Measurements from ENCODE around the gene KCNG2. TPM values are rescaled to one million over a fixed set of nuclear protein-coding genes. Genes with fewer than 3 reads are reported as not detected.

KCNG2 gene
- total RNA-seq, 1 experiment from 2014 or later = not detected

- DNase-seq (ENCODE audit: low read depth) = no peak
These were observed 109.0 kb downstream of the KCNG2 start for GRCh38 chr18:79906706-79907105.

DNA sequence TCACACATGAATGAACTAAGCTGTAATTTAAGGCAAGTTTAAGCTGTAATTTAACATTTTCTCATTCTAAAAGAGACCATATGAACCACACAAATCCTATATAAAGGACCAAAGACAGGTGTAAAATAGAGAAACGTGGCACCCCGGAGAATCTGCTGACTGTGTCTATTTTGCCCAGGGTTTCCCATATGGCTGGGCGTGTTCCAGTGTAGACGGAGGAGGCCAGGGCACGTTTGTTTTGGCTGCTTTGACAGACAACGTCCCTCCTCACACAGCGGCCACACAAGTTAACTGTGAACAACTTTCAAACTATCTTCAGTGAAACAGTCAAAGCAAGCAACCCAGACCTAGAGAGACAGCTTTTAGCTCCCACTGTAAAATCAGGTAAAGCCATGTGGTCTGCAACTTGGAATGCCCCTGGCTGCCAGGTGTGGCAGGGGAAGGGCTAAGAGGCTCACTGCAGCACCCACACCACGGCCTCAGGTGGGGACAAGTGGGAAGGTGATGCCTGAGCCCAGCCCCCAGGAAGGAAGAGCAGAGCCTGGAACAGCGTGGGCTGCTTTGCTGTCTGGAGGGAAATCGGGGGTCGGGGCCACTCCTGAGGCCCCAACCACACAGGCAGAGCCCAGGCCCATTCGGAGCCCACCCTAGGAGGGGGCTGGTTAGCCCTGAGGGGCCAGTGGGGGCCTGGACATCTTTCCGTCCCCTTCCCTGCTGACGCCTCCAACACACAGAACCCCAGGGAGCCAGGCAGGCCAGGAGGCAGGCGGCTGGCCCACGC lies 113.0 kb downstream of the KCNG2 start:
- no peak for DNase-seq (ENCODE audit: low read depth)

DNA sequence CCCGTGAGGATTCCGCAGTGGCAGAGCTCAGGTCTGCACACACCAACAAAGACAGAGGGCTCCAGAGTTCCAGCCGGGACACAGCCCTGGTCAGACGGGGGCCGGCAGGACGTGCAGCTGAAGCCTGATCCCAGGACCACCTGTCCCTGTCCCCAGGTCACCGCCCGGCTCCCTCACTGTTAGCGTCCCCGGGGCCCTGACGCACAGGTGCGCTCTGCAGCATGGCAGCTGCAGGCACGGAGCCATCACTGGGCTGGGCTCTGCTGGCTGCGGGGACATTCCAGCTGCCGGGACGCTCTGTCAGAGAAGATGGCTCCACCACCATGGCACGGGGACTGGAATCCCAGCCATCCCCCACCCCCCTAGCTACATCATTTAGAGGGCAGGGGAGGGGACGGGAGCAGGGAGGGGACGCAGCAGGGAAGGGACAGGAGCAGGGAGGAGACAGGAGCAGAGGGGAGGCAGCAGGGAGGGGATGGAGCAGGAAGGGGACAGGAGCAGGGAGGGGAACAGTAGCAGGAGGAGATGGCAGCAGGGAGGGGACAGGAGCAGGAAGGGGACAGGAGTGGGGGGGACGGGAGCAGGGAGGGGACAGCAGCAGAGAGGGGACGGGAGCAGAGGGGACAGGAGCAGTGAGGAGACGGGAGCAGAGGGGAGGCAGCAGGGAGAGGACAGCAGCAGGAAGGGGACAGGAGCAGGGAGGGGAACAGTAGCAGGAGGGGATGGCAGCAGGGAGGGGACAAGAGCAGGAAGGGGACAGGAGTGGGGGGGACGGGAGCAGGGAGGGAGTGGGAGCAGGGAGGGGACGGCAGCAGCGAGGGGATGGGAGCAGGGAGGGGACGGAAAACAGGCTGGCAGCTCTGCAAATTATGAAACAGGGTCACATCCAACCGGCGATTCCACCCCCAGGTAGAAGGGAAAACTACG lies 113.9 kb downstream of the KCNG2 start:
- no peak for DNase-seq (ENCODE audit: low read depth)

GRCh38 chr18:79912409-79912991 lies 114.8 kb downstream of the KCNG2 start:
- no peak for DNase-seq (ENCODE audit: low read depth)

DNA sequence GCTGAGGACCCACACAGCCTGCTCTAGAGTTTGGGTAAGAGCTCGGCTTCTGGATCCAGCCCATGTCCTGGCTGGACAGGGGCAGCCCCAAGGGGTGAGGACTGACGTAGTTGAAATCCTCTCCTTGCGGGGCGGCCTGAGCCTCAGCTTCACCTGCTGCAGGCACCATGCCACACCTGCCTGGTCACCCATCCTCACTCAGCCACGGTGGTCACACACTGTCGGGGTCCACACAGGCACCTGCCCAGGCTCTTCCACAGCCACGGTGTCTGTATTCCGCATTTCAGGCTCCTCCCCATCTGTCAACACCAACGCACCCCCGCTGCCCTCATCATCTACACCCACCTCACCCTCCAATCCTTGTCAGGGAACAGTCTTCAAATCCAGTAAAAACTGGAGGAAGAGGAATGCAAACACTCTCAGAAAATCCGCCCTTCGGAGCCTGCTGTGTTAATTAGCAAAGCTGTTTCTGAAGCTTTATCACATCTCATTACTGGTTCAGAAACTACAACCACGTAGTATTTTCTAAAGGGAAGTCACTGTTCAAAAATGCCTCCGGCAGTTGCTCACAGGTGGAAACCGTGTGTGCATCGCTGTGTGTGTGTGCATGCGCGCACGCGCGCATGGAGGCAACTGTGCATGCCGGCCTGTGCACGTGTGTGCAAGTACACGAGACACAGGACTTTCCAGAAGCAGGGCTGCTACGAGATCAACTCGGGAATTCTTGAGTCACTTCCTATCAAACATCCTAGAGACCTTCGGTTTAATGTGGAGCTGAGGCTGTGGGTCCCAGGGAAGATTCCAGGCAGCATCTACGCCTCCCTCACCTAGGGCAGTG lies 115.5 kb downstream of the KCNG2 start:
- no peak for DNase-seq (ENCODE audit: low read depth)

- DNase-seq (ENCODE audit: low read depth) = no peak
These were observed 116.9 kb downstream of the KCNG2 start for GRCh38 chr18:79914614-79915160.

- DNase-seq (ENCODE audit: low read depth) = no peak
These were observed 117.7 kb downstream of the KCNG2 start for GRCh38 chr18:79915161-79916127.

- no peak for DNase-seq (ENCODE audit: low read depth)
These were observed 118.4 kb downstream of the KCNG2 start for GRCh38 chr18:79916128-79916494.

- no peak for DNase-seq (ENCODE audit: low read depth)
These were observed 118.9 kb downstream of the KCNG2 start for GRCh38 chr18:79916546-79917168.

DNA sequence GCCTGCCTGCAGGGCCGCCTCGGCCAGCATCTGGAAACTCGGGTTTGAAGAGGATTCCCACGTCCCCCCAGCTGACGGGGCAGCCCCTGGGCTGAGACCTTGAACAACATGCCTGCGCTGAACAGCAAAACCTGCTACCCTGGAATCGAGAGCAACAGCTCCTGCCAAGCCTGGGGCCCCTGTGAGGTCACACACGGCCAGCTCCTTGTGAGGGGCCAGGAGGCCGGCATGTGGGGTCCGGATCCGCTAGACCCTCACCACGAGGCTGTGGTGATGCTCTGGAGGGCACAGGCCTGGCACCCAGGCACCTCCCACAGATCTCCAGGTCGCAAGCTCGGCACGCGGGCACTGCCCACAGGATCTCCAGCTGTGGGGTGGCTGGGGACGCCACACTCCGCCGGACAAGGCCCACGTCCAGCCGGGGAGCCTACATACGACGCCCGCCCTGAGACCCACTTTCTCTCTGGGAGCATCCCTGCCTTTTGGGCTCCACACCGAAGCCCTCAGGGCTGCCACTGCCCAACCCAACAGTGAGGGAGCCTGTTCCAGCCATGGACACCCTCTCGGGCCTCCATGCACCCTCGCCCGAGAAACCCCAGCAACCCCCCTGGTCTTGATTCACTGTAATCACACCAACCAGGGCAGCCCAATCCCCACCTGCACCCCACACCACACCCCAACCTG lies 119.6 kb downstream of the KCNG2 start:
- DNase-seq (ENCODE audit: low read depth) = no peak

DNA sequence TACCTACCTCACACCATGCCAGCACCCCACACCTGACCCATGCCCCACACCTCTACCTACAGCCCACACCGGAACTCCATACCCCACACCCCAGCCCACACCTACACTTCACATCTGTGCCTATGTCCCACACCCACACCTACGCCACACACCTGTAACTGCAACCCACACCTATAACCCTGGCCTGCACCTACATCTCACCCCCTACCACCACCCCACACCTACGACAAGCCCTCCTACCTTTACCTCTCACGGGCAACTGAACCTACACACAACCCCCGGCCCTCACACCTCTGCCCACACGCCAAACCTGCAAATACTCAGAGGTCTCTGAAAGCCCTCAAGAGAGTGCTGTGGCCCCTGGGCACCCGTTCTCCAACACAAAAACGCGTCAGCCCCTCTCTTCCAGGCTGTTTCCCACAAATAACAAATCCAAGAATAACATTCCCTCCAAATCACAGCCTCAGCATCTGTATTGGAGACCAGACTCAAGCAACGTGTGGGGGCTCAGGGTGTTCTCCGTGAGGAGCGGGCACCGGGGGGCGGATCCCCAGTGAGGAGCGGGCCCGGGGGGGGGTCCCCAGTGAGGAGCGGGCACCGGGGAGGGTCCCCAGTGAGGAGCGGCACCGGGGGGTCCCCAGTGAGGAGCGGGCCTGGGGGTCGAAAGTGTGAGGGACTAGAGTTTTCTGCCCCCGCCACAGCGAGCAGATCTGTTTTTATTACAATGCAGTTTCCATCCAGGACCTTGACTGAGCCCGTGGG lies 120.3 kb downstream of the KCNG2 start:
- no peak for DNase-seq (ENCODE audit: low read depth)

DNA sequence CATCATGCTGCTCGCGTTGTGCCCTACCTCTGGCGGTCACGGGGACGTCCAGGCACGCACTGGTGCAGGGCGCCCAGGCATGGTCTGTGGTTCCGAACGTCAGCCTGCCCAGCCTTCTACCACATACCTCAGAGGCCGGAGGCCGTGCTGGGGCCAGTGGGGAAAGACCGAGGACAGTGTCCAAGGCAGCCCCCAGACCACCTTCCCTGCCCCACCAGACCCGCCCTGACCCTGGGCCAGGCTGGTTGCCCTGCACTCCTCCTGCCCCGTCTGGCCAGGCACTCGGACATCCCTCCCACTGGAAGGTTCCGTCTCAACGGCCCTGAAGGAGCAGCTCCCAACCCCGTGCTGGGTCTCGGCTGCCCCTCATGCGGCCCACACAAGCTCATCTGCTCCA lies 120.9 kb downstream of the KCNG2 start:
- no peak for DNase-seq (ENCODE audit: low read depth)

GRCh38 chr18:79919089-79919488 lies 121.4 kb downstream of the KCNG2 start:
- DNase-seq (ENCODE audit: low read depth) = no peak

DNA sequence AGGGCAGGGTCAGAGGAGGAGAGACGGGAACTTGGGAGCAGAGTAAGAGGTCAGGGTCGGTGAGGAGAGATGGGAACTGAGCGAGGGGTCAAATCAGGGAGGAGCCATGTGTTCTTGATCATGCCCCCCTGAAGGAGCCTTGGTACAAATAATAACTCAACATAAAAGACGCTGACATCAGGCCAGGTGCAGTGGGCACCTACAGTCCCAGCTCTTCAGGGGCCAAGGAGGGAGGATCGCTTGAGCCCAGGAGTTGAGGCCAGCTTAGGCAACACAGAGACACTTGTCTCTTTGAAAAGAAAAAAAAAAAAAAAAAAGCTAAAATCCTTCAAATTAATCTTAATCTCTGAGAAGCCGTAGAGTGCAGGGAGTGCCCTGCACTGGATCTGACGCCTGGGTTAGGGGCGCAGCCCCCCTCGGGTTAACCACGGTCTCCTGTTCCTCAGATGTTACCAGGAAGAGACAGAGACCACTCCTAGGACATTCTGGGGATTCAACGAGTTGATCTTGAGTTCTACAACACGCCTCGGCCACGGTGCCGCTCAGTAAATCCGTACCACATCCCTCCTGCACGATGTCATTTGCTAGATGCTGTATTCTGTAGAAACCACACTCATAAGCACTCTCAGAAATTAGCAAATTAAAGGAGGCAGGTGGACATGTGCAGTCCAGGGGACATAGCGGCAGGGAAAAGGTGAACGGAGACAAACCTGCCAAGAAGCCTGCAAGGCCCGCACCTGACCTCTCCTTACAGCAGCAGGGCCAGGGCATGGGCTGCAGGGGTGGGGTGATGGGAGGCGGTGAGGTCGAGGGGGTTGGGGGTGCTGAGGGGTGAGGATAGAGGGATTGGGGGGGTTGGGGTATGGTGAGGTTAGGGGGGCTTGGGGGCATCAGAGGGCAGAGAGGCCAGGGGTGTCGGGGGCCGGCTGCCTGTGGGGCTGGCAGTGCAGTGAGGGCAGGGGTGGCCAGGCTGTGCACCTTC lies 124.5 kb downstream of the KCNG2 start:
- no peak for DNase-seq (ENCODE audit: low read depth)

DNA sequence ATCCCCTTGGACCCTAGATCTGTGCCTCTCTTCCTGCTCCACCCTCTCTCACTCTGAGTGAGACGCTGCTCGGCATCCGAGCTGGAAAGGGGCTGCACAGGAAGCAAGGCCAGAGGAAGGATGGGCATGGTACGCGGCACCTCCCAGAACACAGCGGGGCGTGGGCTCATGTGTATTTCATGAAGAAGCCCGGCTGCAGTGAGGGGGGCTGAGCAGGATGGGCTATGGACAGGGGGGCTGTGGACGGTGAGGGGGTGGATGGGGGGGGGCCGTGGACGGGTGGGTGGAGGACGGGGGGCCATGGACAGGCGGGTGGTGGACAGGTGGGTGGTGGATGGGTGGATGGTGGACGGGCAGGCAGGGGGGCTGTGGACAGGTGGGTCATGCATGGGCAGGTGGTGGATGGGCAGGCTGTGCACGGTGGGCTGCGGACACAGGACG lies 125.3 kb downstream of the KCNG2 start:
- DNase-seq (ENCODE audit: low read depth) = no peak

- no peak for DNase-seq (ENCODE audit: low read depth)
These were observed 126.3 kb downstream of the KCNG2 start for GRCh38 chr18:79923896-79924585.
